ENCODE results near the gene AGAP4. TPM values are rescaled to one million over a fixed set of nuclear protein-coding genes. Genes with fewer than 3 reads are reported as not detected.
"Not testable (repeated sequence)": the region's sequence is repeated elsewhere in the genome, so short reads cannot be mapped to it uniquely, and the experiment has no call there.

The AGAP4 gene
- polyA plus RNA-seq (ENCODE audit: insufficient read length in 12 of 12), result 10 to 100 TPM in 10 of 12 donors, not detected in 2; 13.1 to 36.2 (median 20.4) TPM
- long read RNA-seq, donor 1, result 0 reads
- long read RNA-seq, donor 2, result 0 reads
- long read RNA-seq, donor 3, result 0 reads
- long read RNA-seq, donor 4, result 0 reads
- long read RNA-seq, donor 5, result 0 reads
- long read RNA-seq, donor 6, result 0 reads
- long read RNA-seq, donor 7, result 0 reads
- long read RNA-seq, donor 8, result 0 reads
- long read RNA-seq, donor 9, result 0 reads
- long read RNA-seq, donor 10, partial matches to known transcripts, result 5 of 5 reads
- long read RNA-seq, donor 10, other reads (novel, unspliced or antisense), result 0 of 5 reads
- long read RNA-seq, donor 11, result 0 reads

DNA sequence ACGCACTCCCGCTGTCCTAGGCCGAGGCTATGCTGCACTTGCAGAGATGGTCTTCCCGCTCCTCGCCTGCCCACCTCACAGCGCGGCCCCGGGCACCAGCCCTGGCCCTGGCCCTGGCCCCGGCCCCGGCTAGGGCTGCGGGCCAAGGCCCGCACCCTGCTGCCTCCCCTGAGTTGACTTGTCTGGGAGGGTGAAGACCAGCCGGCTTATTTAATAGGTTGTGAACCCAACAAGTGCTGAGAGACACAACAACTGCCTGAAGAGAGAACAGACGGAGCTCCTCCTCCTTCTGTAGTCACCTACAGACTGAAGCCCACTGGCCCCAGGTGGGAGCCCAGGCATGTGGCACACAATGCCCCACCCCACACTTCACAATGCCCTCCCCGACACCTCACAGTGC lies at the start of gene AGAP4:
TSS of gene AGAP4 (minus strand) at position 101 of the 400 bp plus-strand sequence. CDS start 153 bp downstream, outside the sequence.
- DNase-seq, result not testable (repeated sequence)

DNA sequence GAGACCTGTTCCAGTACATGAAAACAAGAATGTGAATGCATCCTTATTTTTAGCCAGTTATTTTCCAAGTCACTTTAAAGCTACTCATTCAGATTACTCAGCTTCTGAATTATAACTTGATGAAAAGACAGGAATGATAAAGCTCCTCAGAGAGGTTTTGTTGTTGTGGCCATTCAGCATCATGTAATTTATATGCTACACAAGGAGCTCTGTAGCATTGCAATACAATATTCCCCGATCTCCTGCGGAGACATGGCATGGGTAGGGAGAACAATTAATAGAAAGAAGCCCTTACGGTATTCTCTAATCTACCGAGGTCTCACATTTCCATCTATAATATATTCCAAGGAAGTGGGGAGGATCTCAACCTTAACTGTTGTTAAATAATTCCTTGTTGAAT lies 43.4 kb upstream of the AGAP4 start:
- DNase-seq, result not testable (repeated sequence)

DNA sequence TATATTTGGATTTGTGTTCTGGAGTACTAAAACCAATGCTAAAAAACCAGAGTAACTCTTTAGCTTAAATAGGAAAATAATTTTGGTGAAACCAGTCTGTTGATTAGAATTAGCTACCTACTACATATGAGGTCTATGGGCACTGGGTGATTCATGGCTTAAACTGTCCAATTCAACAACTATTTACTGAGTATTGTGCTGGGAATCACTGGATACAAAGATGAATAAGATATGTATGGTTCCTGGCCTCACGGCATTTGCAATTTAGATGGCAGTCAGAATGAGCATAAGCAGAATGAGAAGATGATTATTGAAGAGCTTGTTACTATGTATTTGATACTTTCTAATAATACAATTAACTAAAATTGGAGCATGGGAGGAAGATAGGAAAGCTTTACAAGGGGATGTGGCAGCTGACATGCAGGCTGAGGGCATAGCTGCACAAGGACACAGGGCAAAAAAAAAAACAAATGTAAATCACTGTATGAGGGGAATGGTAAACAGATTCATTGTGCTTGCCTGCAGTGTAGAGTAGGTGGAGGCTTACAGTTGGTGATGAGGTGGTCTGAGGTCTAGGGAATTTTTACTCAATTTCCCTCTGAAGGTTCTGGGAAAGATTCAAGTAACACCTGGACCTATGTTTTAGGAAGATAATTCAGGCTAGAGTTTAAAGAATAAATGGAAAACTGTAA lies 42.4 kb upstream of the AGAP4 start:
- DNase-seq, result not testable (repeated sequence)

DNA sequence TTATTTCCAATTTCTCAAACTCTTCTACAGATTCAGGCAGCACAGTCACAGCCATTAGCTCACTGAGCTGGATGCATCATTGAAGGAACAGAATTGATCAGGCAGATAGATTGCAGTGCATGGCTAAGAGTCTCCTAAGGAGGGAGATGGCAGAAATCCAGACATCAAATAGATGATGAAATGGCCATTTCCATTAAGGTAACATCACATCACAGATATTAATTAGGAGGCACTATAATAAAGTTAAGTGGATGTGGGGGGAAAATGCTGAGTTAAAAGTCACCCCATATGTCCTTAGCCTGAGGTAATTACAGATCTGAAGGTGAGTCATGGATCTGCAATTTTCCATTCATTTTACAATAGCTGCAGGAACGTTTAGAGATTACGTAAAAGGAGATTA lies 35.6 kb upstream of the AGAP4 start:
- not testable (repeated sequence) for DNase-seq

DNA sequence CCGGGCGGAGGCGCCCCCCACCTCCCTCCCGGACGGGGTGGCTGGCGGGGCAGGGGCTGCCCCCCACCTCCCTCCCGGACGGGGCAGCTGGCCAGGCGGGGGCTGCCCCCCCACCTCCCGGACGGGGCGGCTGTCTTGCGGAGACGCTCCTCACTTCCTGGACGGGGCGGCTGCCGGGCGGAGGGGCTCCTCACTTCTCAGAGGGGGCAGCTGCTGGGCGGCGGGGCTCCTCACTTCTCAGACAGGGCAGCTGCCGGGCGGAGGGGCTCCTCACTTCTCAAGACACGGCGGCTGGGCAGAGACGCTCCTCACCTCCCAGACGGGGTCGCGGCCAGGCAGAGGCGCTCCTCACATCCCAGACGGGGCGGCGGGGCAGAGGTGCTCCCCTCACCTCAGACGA lies 18.1 kb upstream of the AGAP4 start:
- not testable (repeated sequence) for DNase-seq

DNA sequence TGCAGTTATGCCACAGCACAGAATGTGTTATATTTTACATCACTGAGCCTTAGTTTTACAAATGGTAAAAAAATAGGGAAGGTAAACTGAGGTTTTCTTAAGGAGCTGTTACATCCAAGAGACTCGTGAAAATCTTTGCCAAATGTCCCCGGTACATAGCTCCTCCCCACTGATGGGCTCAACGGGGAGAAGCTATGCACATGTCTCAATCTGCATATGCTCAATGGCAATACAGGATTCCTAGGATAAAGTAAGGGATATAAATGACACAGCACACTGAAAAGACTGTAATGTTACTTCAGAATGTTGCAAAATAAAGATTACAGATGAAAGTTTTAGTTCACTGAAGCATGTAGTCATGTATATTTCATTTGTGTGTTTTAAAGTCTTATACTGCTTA lies 17.0 kb upstream of the AGAP4 start:
- DNase-seq, result not testable (repeated sequence)

DNA sequence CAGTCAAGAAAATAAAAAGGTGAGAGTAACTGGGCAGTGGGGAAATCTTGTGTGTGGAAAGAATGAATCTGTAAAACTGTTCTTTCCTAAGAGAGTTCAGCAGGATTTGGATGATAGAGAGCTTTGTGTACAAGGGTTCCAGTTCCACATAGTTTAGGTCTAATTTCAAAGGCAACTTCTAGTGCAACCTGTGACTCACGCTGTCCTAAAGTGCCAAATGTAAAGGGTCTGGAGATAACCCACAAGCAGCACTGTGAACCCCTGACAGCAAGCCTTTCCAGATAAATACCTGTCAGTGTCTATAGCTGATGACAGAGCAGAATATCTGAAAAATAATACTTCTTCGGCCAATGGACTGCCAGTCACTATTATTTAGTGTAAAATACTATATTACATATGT lies 16.3 kb upstream of the AGAP4 start:
- not testable (repeated sequence) for DNase-seq

DNA sequence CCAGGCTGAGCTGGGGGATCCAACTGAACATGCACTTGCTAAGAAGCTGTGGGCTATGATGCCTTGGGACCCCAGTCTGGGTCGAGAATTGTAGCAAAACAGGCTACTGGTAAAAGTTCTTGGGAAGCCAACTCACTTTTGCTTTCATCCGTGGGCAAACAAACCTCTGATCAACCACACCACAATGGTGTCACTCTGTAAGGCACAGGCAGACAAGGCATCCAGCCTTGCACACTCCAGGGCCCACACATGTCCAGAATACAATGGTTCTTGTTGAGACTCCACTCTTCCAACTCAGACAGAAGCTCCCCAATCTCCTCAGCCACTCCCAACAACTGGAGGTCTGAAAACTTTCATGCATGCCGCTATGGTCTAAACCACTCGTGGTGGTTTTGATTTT lies 10.6 kb upstream of the AGAP4 start:
- DNase-seq, result not testable (repeated sequence)

DNA sequence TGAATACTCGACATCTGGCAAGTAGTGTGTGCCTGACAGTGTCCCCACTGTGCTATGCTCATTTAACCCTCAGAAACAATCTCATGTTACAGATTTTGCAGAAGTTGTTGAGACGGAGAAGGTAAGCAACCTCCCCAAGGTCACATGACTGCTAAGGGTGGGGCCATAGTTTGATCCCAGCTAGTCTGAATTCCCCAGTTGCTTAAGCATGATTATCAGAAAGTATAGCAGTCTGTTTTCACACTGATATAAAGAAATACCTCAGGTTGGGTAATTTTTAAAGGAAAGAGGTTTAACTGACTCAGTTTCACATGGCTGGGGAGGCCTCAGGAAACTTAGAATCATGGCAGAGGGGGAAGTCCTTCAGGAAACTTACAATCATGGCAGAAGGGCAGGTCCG lies 1.2 kb upstream of the AGAP4 start:
- DNase-seq, result not testable (repeated sequence)

DNA sequence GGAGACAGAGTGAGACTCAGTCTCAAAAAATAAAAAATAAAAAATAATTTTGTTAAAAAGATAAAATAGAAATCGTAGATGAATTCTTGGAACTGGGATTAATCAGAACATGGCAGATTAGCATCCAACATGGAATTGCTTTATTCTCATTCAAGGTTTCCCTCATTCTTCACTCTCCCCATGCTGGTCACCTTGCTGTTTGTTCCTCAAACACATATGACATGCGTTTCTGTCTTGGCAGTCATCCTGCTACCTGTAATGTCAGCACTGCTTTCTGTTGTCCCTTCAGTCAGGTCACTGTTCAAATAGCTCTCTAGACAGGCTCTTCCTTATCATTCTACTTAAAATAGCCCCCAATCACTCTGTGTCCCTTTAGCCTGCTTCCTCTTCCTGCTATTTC lies 24.4 kb downstream of the AGAP4 start:
- not testable (repeated sequence) for DNase-seq

DNA sequence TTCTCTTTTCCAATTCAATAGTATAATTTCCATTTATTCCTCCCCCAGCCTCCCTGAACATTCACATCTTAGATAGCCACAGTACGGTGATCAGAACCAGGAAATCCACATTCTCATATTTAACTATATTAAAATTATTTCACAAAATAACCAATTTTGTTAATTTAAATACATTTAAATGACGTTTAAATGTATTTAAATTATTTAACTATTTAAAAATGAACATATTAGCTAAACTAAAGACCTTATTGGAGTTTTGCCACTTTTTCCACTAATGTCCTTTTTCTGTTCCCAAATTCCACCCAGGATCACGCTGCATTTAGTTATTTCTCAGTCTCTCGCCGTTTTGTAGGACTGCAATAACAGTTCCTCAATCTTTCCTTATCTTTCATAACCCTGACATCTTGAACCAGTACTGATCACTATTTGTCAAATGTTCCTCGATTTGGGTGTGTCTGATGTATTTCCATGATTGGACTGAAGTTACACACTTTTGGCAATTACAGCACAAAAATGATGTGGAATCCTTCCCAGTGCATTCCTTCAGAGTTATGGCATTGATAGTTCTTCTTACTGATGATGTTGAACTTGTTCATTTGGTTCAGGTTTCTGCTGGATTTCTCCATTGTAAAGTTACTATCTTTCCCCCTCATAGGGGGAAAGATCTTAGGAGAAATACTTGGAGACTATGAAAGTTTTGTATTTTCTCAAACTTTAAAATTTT lies 27.0 kb downstream of the AGAP4 start:
- peak; percentile 9 for DNase-seq

DNA sequence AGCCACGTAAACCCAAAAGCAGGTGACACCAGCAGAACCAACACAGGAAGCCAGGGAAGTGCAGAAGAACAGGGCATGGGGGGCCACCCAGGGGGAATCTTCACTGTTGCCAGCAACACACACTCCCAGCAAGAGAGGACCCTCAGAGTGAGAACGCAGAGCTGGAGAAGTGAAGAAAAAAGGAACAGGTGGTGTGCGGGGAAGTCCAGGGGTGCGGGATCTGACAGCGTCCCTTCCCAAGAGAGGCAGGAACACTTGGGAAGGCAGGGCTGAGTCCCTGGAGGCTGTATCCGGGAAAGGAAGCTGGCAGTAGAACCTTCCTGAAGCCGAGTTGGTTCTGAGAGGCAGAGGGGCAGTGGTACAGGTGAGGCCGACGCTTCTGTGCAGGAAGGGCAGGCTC lies 27.7 kb downstream of the AGAP4 start:
- DNase-seq, result no peak

DNA sequence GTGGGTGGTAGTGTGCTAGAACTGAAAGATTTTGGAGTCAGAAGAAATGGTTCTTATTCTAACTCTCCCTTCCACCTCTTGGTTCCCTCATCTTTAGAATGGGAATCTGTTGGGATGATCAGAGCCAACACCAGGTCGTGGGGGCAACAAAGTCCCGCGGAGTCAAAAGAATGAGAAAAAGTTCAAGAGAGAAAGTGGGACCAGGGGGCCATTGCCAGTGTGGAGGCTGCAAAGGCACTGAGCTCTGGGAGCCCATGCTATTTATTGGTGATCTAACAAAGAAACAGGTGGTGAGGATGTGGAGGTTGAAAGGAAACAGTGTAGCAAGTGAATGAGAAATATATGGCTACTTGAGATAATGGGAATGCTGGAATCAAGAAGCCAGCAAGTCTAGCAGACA lies 29.4 kb downstream of the AGAP4 start:
- DNase-seq, result no peak

DNA sequence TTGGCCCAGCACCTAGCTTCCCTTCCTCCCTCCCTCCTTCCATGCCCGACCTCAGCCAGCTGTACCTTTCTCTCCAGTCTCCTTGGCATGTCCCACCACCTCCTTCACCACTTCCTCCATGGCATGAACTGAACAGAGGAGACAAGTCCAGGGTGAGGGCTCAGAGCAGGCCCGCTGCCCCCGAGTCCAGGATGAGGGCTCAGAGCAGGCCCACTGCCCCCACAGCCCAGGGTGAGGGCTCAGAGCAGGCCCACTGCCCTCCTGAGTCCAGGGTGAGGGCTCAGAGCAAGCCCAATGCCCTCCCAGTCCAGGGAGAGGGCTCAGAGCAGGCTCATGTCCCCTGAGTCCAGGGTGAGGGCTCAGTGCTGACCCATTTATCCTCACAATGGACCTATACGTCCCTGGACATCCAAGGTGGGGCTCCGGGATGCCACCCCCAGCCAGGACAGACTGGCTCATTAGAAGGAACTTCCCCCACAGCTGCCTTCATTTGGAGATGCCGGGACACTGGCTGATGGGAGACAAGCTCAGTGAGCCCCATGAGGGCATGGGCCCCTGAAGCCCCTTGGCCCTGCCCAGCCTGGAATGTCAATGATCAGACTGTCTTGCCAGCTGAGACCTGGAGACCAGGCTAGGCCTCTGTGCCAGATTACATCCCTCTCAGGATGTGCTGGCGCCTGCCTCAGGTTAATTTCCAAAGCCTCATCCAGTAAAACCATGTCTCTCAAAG lies 30.0 kb downstream of the AGAP4 start:
- no peak for DNase-seq

DNA sequence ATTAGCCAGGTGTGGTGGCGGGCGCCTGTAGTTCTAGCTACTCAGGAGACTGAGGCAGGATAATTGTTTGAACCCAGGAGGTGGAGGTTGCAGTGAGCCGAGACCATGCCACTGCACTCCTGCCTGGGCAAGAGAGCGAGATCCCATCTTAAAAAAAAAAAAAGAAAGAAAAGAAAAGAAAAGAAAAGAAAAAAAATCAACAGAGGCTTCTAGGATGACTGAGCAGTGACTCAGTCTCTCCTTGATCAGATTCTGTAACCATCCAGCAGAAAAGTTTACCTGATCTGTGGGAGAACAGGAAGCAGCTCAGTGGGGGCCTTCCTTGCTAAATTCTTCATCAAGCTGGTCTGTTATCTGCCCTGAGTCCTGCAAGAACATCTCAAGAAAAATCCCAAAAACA lies 33.2 kb downstream of the AGAP4 start:
- not testable (repeated sequence) for DNase-seq

DNA sequence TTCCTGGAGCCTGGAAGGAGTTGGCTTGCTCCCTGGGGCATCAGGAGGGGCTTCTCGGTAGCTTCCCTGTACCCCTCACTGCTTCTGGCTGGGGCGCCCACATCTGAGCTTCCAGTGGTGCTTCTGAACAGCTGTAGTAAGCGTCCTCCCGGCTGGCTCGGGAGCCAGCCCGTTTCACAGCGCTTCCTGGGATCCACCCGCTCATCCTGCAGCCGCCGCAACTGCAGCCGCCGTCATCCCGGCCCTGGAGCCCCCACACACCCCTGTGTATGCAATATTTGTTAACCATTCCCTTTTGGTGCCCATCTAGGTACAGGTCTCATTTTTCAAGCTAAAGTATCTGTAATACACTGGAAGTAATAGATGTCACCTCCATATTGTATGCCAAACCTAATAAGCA lies 34.3 kb downstream of the AGAP4 start:
- DNase-seq, result not testable (repeated sequence)

DNA sequence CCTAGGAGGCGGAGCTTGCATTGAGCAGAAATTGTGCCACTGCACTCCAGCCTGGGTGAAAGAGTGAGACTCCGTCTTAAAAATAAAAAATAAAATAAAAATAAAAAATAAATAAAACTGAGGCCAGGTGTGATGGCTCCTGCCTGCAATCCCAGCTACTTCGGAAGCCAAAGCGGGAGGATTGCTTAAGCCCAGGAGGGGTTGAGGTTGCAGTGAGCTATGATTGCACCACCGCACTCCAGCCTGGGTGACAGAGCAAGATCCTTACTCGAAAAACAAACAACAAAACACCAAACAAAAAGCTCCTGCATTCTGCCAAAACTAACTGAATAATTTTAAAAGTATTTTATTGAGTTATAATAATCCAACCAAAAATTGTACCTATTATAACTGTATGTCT lies 36.2 kb downstream of the AGAP4 start:
- no peak for DNase-seq

DNA sequence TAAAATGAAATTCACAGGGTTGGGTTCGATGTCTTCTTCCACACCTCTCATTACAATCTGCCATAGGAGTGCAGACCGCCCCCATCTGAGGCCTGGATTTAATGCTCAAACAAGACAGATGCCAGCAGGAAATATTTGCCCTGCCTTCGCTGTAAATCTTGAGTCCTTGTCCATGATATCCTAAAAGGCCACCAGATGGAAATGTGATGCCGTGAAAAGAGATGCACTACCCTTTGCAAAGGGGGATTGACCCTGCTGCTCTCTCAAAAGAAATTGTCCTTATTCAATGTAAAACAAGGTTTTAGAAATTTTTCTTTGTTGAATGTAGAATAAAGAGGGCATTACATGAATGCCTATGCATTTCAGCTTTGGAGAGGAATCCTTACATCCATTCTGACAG lies 37.5 kb downstream of the AGAP4 start:
- DNase-seq, result peak; percentile 15

DNA sequence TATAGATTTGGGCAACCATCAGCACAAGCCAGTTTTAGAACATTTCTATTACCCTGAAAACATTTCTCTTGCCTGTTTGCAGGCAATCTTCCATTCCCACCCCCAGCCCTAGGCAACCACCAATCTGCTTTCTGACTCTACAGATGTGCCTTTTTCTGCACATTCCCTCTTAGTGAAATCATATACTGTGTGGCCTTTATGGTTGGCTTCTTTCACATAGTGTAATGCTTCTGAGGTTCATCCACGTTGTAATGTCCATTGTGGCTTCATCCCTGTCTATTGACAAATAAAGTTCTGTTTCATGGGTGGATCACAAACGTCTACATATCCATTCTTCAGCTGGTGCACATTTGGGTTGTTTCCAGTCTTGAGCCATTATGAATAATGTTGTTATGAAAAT lies 42.3 kb downstream of the AGAP4 start:
- not testable (repeated sequence) for DNase-seq

DNA sequence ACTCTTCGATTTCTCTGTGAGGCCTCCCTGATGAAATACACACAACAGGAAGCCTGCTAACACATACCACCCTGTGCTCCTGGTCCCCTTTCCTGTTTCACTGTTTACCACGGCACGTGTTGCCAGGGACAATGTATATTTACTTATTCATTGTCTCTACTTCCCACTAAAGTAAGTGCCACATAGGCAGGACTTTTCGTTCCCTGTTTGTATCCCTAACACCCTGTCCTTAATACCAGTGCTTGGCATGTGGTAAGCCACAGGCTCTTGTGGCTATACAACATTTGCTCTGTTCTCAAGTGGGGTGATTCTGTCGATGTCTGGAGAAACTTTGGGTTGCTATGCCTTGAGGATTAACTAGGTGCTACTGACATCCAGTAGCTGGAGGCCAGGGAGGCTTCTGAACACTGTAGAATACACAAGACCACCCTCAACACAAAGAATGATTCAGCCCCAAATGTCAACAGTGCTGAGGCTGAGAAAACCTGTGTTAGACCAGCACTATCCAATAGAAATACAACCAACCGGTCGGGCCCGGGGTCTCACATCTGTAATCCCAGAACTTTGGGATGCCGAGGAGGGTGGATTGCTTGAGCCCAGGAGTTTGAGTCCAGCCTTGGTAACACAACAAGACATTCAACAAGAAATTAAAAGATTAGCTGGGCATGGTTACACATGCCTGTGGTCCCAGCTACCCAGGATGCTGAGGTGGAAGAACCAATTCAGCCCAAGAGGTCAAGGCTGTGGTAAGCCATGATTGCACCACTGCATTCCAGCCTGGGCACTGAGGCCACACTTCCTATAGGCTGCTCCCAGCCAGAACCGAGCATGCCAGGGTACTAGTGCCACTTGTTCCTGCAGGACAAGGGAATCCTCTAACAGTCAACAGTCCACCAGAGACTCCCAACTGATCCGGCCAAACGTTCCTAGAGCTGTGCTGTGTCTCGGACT lies 44.0 kb downstream of the AGAP4 start:
- not testable (repeated sequence) for DNase-seq

DNA sequence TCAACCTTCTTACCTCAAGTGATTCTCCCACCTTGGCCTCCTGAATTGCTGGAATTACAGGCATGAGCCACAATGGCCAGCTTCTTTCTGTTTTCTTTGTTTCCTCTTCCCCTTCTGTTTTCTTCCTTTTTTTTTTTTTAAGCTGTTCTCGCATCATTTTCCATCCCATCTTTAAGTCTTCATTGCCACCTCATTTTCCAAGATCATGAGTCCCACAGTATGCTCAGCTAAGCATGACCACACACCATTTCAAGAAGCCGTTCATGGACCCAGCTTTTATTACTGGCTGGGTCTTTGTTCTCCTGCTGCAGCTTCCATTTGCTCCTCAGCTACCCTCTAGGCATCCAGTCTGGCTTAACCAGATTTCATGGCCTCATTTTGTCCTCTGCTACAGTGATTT lies 52.5 kb downstream of the AGAP4 start:
- DNase-seq, result not testable (repeated sequence)
